ENCODE data around the gene POLR3E. TPM values are rescaled to one million over a fixed set of nuclear protein-coding genes. Genes with fewer than 3 reads are reported as not detected.

Gene POLR3E
- total RNA-seq, 1 experiment from 2014 or later, result 65.0 TPM

DNA sequence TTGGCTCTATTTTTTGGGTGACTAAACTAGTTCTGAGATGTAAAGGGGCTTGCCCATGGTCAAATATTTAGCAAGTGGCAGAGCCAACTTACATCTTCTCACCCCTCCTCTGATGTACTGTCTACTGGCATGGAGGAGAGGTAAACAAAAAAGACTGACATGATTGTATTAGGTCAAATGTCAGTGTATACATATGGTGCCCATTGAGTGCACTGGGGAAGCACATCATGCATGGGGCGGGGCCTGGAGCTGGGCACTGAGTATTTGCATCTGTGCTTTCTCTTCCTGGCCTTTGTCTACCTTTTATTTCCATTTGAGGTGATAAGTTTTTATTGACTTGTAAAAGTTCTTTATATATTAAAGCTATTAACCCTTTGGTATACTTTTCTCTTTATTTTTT is 22.3 kb upstream of the POLR3E start:
- Histone ChIP-seq H3K27ac (ENCODE audit: low read depth, low read length) (no peak overlapping the region), H3K4me2 (ENCODE audit: low read length) (no peak overlapping the region), H3K36me3 (ENCODE audit: control insufficient read depth in 1 of 2, insufficient read depth in 2 of 2, low read length in 2 of 2) (peaks cover 7 to 19% of the 10 kb centered on the region in 2 experiments; a peak in 3 of 4 replicates), H3K4me3 (replicated peaks in 1 of 2; ENCODE audit: low read depth in 1 of 2, low read length in 2 of 2) (no peak overlapping the region), H3K9ac (ENCODE audit: low read length) (no peak overlapping the region), H3K79me2 (ENCODE audit: insufficient read depth, low read length) (no peaks in the 10 kb centered on the region), H4K20me1 (ENCODE audit: insufficient read depth) (no peaks in the 10 kb centered on the region), H3K9me3 (ENCODE audit: control insufficient read depth in 1 of 2, insufficient read depth in 1 of 2, low read depth in 1 of 2, low read length in 2 of 2) (no peaks in the 10 kb centered on the region), H3K4me1 (ENCODE audit: control insufficient read depth in 1 of 2, insufficient read depth in 2 of 2, low read length in 2 of 2) (no peaks in the 10 kb centered on the region), H3K9me2 (ENCODE audit: insufficient read depth) (no peaks in the 10 kb centered on the region), H2AFZ (ENCODE audit: low read depth, low read length, poor library complexity, severe bottlenecking) (no peak overlapping the region), H3K27me3 (ENCODE audit: insufficient read depth, low read length) (no peaks in the 10 kb centered on the region)
- intact Hi-C loops (cut with micrococcal nuclease), result no loop called here
- DNase-seq (ENCODE audit: low read depth, low spot score), result no peak
- CTCF ChIA-PET, result no interaction called here
- RAD21 ChIA-PET (ENCODE audit: low non-redundant PET in 1 of 2, low total read pairs in 2 of 2, uncharacterized antibody in 2 of 2, unreplicated experiment in 2 of 2), result no interaction called here
- POLR2A ChIA-PET, result no interaction called here
- no peak for ATAC-seq
- no TSS peak for BruUV-seq (replicated peaks)
- no peak for TF ChIP-seq POLR2AphosphoS5 (IDR thresholded peaks at IDR 0.05; ENCODE audit: low read depth, low read length)
- TF ChIP-seq EZH2phosphoT487 (IDR thresholded peaks at IDR 0.05; ENCODE audit: borderline replicate concordance), result no peak
- no peak for TF ChIP-seq MAX (IDR thresholded peaks at IDR 0.05)
- no peak for TF ChIP-seq EGR1 (IDR thresholded peaks at IDR 0.05; ENCODE audit: low read depth)
- TF ChIP-seq SIN3A (IDR thresholded peaks at IDR 0.05; ENCODE audit: low read depth), result no peak
- no peak for TF ChIP-seq CEBPB (IDR thresholded peaks at IDR 0.05; ENCODE audit: low read depth)
- no peak for TF ChIP-seq REST (IDR thresholded peaks at IDR 0.05; ENCODE audit: low read depth)
- TF ChIP-seq, protein P1, sequence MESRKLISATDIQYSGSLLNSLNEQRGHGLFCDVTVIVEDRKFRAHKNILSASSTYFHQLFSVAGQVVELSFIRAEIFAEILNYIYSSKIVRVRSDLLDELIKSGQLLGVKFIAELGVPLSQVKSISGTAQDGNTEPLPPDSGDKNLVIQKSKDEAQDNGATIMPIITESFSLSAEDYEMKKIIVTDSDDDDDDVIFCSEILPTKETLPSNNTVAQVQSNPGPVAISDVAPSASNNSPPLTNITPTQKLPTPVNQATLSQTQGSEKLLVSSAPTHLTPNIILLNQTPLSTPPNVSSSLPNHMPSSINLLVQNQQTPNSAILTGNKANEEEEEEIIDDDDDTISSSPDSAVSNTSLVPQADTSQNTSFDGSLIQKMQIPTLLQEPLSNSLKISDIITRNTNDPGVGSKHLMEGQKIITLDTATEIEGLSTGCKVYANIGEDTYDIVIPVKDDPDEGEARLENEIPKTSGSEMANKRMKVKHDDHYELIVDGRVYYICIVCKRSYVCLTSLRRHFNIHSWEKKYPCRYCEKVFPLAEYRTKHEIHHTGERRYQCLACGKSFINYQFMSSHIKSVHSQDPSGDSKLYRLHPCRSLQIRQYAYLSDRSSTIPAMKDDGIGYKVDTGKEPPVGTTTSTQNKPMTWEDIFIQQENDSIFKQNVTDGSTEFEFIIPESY (IDR thresholded peaks at IDR 0.05; ENCODE audit: extremely low read depth, insufficient replicate concordance, low read length), result no peak
- TF ChIP-seq EZH2 (IDR thresholded peaks at IDR 0.05), result no peak
- TF ChIP-seq YY1 (IDR thresholded peaks at IDR 0.05; ENCODE audit: extremely low read depth, insufficient replicate concordance, low read depth, low read length), result no peak
- TF ChIP-seq POLR2A (IDR thresholded peaks at IDR 0.05; ENCODE audit: borderline replicate concordance, extremely low read depth, insufficient read depth, insufficient read length), result no peak
- TF ChIP-seq SP1 (IDR thresholded peaks at IDR 0.05; ENCODE audit: low read depth), result no peak
- no peak for TF ChIP-seq TCF7L2 (IDR thresholded peaks at IDR 0.05; ENCODE audit: borderline replicate concordance, extremely low read depth, insufficient read depth, insufficient read length)
- TF ChIP-seq FOSL1 (IDR thresholded peaks at IDR 0.05; ENCODE audit: low read depth), result no peak
- TF ChIP-seq SRF (IDR thresholded peaks at IDR 0.05; ENCODE audit: low read depth), result no peak
